HT-29 (cell line): ENCODE data around the gene TBC1D3B. TPM values are rescaled to one million over a fixed set of nuclear protein-coding genes. Genes with fewer than 3 reads are reported as not detected.
A peak's percentile ranks its signal among the peaks of the same experiment; 100 is the strongest.
"Not testable (repeated sequence)": the region's sequence is repeated elsewhere in the genome, so short reads cannot be mapped to it uniquely, and the experiment has no call there.

Experiments
- DNase-seq: peaks from one replicate; pipeline ENCODE4 v3.0.0-alpha.2; 2015; ENCODE audit warnings: low spot score
- total RNA-seq: library from RNA; depleted of rRNA; stranded (reverse); fragments of >200 nt; shearing (Covaris generic); gene quantifications from 2 replicates; pipeline ENCODE4 v1.2.3, GENCODE V29; 2014

Gene TBC1D3B
- total RNA-seq, 1 experiment from 2014 or later, result 18.6 TPM

- not testable (repeated sequence) for DNase-seq
Observed at GRCh38 chr17:36201102-36201501, 24.7 kb upstream of the TBC1D3B start.

GRCh38 chr17:36198831-36199465, 22.5 kb upstream of the TBC1D3B start:
- no peak for DNase-seq

GRCh38 chr17:36197387-36197703, 20.9 kb upstream of the TBC1D3B start:
- no peak for DNase-seq

GRCh38 chr17:36196131-36196486, 19.7 kb upstream of the TBC1D3B start:
- DNase-seq, result no peak

- DNase-seq, result no peak
Observed at GRCh38 chr17:36195434-36196130, 19.1 kb upstream of the TBC1D3B start.

GRCh38 chr17:36194832-36195433, 18.5 kb upstream of the TBC1D3B start:
- not testable (repeated sequence) for DNase-seq

- DNase-seq, result not testable (repeated sequence)
Observed at GRCh38 chr17:36194147-36194831, 17.9 kb upstream of the TBC1D3B start.

- no peak for DNase-seq
Observed at GRCh38 chr17:36193216-36193775, 16.9 kb upstream of the TBC1D3B start.

- DNase-seq, result not testable (repeated sequence)
Observed at GRCh38 chr17:36190549-36191330, 14.3 kb upstream of the TBC1D3B start.

- DNase-seq, result not testable (repeated sequence)
Observed at GRCh38 chr17:36189993-36190392, 13.6 kb upstream of the TBC1D3B start.

GRCh38 chr17:36188891-36189306, 12.5 kb upstream of the TBC1D3B start:
- no peak for DNase-seq

GRCh38 chr17:36187943-36188665, 11.7 kb upstream of the TBC1D3B start:
- DNase-seq, result not testable (repeated sequence)

- DNase-seq, result not testable (repeated sequence)
Observed at GRCh38 chr17:36186810-36187763, 10.7 kb upstream of the TBC1D3B start.

- DNase-seq, result no peak
Observed at GRCh38 chr17:36185416-36185815, 9.0 kb upstream of the TBC1D3B start.

- DNase-seq, result no peak
Observed at GRCh38 chr17:36184023-36184765, 7.8 kb upstream of the TBC1D3B start.

- DNase-seq, result peak; percentile 76
Observed at GRCh38 chr17:36183001-36183971, 6.8 kb upstream of the TBC1D3B start.

- no peak for DNase-seq
Observed at GRCh38 chr17:36182176-36183000, 6.0 kb upstream of the TBC1D3B start.
